ENCODE measurements around the gene ZBTB45.

DNA sequence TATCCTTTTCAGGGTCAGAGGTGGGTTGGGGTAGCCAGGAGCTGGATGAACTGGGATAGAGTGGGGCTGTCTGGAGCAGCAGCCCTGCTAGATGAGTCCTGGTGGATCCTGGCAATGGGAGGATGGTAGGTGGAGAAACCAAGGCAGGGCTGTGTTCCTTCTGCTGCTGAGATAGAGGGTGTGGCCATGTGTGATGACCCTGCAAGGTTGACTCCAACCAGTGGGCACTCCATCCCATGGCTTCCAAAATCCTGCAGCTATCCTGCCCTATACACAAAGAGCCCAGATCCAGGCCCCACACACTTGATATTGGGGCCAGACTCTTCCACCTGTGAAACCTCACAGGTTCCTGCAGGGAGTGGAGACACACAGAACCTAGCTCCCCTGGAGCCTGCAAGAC, 45.8 kb downstream of the ZBTB45 start:
- TF ChIP-seq, protein P1, sequence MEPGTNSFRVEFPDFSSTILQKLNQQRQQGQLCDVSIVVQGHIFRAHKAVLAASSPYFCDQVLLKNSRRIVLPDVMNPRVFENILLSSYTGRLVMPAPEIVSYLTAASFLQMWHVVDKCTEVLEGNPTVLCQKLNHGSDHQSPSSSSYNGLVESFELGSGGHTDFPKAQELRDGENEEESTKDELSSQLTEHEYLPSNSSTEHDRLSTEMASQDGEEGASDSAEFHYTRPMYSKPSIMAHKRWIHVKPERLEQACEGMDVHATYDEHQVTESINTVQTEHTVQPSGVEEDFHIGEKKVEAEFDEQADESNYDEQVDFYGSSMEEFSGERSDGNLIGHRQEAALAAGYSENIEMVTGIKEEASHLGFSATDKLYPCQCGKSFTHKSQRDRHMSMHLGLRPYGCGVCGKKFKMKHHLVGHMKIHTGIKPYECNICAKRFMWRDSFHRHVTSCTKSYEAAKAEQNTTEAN (CRISPR knock-in tag; IDR thresholded peaks at IDR 0.05) = no peak
- TF ChIP-seq ZNF416 (CRISPR knock-in tag; IDR thresholded peaks at IDR 0.05) (no peak), NFATC4 (CRISPR knock-in tag; IDR thresholded peaks at IDR 0.05) (no peak), MXD4 (CRISPR knock-in tag; IDR thresholded peaks at IDR 0.05; ENCODE audit: borderline replicate concordance) (no peak), CREB1 (CRISPR knock-in tag; IDR thresholded peaks at IDR 0.05) (no peak), RELA (CRISPR knock-in tag; IDR thresholded peaks at IDR 0.05; ENCODE audit: borderline replicate concordance) (no peak), JUN (CRISPR knock-in tag; IDR thresholded peaks at IDR 0.05) (no peak), FOXP1 (CRISPR knock-in tag; IDR thresholded peaks at IDR 0.05; ENCODE audit: borderline replicate concordance) (no peak)
- TF ChIP-seq, protein P2, sequence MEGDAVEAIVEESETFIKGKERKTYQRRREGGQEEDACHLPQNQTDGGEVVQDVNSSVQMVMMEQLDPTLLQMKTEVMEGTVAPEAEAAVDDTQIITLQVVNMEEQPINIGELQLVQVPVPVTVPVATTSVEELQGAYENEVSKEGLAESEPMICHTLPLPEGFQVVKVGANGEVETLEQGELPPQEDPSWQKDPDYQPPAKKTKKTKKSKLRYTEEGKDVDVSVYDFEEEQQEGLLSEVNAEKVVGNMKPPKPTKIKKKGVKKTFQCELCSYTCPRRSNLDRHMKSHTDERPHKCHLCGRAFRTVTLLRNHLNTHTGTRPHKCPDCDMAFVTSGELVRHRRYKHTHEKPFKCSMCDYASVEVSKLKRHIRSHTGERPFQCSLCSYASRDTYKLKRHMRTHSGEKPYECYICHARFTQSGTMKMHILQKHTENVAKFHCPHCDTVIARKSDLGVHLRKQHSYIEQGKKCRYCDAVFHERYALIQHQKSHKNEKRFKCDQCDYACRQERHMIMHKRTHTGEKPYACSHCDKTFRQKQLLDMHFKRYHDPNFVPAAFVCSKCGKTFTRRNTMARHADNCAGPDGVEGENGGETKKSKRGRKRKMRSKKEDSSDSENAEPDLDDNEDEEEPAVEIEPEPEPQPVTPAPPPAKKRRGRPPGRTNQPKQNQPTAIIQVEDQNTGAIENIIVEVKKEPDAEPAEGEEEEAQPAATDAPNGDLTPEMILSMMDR (IDR thresholded peaks at IDR 0.05) = no peak
- TF ChIP-seq, protein P3, sequence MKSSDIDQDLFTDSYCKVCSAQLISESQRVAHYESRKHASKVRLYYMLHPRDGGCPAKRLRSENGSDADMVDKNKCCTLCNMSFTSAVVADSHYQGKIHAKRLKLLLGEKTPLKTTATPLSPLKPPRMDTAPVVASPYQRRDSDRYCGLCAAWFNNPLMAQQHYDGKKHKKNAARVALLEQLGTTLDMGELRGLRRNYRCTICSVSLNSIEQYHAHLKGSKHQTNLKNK (CRISPR knock-in tag; IDR thresholded peaks at IDR 0.05) = no peak
- TF ChIP-seq, protein P4, sequence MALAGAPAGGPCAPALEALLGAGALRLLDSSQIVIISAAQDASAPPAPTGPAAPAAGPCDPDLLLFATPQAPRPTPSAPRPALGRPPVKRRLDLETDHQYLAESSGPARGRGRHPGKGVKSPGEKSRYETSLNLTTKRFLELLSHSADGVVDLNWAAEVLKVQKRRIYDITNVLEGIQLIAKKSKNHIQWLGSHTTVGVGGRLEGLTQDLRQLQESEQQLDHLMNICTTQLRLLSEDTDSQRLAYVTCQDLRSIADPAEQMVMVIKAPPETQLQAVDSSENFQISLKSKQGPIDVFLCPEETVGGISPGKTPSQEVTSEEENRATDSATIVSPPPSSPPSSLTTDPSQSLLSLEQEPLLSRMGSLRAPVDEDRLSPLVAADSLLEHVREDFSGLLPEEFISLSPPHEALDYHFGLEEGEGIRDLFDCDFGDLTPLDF (CRISPR knock-in tag; IDR thresholded peaks at IDR 0.05) = no peak
- TF ChIP-seq, protein P5, sequence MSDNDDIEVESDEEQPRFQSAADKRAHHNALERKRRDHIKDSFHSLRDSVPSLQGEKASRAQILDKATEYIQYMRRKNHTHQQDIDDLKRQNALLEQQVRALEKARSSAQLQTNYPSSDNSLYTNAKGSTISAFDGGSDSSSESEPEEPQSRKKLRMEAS (CRISPR knock-in tag; IDR thresholded peaks at IDR 0.05) = no peak
- TF ChIP-seq, protein P6, sequence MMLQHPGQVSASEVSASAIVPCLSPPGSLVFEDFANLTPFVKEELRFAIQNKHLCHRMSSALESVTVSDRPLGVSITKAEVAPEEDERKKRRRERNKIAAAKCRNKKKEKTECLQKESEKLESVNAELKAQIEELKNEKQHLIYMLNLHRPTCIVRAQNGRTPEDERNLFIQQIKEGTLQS (CRISPR knock-in tag; conservative IDR thresholded peaks at IDR 0.05) = no peak
- TF ChIP-seq, protein P7, sequence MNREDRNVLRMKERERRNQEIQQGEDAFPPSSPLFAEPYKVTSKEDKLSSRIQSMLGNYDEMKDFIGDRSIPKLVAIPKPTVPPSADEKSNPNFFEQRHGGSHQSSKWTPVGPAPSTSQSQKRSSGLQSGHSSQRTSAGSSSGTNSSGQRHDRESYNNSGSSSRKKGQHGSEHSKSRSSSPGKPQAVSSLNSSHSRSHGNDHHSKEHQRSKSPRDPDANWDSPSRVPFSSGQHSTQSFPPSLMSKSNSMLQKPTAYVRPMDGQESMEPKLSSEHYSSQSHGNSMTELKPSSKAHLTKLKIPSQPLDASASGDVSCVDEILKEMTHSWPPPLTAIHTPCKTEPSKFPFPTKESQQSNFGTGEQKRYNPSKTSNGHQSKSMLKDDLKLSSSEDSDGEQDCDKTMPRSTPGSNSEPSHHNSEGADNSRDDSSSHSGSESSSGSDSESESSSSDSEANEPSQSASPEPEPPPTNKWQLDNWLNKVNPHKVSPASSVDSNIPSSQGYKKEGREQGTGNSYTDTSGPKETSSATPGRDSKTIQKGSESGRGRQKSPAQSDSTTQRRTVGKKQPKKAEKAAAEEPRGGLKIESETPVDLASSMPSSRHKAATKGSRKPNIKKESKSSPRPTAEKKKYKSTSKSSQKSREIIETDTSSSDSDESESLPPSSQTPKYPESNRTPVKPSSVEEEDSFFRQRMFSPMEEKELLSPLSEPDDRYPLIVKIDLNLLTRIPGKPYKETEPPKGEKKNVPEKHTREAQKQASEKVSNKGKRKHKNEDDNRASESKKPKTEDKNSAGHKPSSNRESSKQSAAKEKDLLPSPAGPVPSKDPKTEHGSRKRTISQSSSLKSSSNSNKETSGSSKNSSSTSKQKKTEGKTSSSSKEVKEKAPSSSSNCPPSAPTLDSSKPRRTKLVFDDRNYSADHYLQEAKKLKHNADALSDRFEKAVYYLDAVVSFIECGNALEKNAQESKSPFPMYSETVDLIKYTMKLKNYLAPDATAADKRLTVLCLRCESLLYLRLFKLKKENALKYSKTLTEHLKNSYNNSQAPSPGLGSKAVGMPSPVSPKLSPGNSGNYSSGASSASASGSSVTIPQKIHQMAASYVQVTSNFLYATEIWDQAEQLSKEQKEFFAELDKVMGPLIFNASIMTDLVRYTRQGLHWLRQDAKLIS (CRISPR knock-in tag; IDR thresholded peaks at IDR 0.05; ENCODE audit: borderline replicate concordance) = no peak

Data from WTC11 (cell line).